GM12864 (cell line): ENCODE data around the gene PYDC2.

Experiments used
- DNase-seq: peaks from one replicate; pipeline ENCODE4 v3.0.0-alpha.2; 2011; ENCODE audit warnings: low read depth
- H3K4me3 ChIP-seq: 2 replicates; pipeline ENCODE4 v1.5.1; 2011; ENCODE audit warnings: mild to moderate bottlenecking, low read depth, low read length, control low read depth
- CTCF ChIP-seq: IDR thresholded peaks from 2 replicates; pipeline ENCODE4 v1.5.1; 2011; ENCODE audit warnings: low read depth, mild to moderate bottlenecking, moderate library complexity, low read length, control low read depth, inconsistent platforms; ENCODE audit errors: missing control alignments

The PYDC2 gene

GRCh38 chr3:191434024-191434423 is 26.9 kb upstream of the PYDC2 start:
- H3K4me3 ChIP-seq: no peak overlapping the region
- no peak for DNase-seq
- no peak for TF ChIP-seq CTCF

- no peak for DNase-seq
- H3K4me3 ChIP-seq: no peak overlapping the region
- no peak for TF ChIP-seq CTCF
These were observed 25.0 kb upstream of the PYDC2 start for GRCh38 chr3:191435981-191436380.

- no peak overlapping the region for H3K4me3 ChIP-seq
- TF ChIP-seq CTCF: no peak
- no peak for DNase-seq
These were observed 22.7 kb upstream of the PYDC2 start for GRCh38 chr3:191438150-191438814.

- TF ChIP-seq CTCF: no peak
- no peak overlapping the region for H3K4me3 ChIP-seq
- no peak for DNase-seq
These were observed 20.4 kb upstream of the PYDC2 start for GRCh38 chr3:191440532-191440931.

- no peak for TF ChIP-seq CTCF
- no peak for DNase-seq
- H3K4me3 ChIP-seq: no peak overlapping the region
These were observed 19.3 kb upstream of the PYDC2 start for GRCh38 chr3:191441687-191442086.

- no peak for TF ChIP-seq CTCF
- no peak for DNase-seq
- no peak overlapping the region for H3K4me3 ChIP-seq
These were observed 16.4 kb upstream of the PYDC2 start for GRCh38 chr3:191444569-191444968.

GRCh38 chr3:191449256-191449655 is 11.7 kb upstream of the PYDC2 start:
- H3K4me3 ChIP-seq: no peak overlapping the region
- no peak for DNase-seq
- TF ChIP-seq CTCF: no peak
